Measurements from ENCODE around the gene STXBP6. TPM values are rescaled to one million over a fixed set of nuclear protein-coding genes. Genes with fewer than 3 reads are reported as not detected.

The STXBP6 gene
- total RNA-seq, 1 donor from 2014 or later = 0.63 TPM

GRCh38 chr14:25090256-25090655 lies 40.3 kb upstream of the STXBP6 start:
- no peak for DNase-seq (ENCODE audit: low read depth)
- no peak overlapping the region for H3K4me3 ChIP-seq (ENCODE audit: low read depth, low read length)
- TF ChIP-seq, protein P1, sequence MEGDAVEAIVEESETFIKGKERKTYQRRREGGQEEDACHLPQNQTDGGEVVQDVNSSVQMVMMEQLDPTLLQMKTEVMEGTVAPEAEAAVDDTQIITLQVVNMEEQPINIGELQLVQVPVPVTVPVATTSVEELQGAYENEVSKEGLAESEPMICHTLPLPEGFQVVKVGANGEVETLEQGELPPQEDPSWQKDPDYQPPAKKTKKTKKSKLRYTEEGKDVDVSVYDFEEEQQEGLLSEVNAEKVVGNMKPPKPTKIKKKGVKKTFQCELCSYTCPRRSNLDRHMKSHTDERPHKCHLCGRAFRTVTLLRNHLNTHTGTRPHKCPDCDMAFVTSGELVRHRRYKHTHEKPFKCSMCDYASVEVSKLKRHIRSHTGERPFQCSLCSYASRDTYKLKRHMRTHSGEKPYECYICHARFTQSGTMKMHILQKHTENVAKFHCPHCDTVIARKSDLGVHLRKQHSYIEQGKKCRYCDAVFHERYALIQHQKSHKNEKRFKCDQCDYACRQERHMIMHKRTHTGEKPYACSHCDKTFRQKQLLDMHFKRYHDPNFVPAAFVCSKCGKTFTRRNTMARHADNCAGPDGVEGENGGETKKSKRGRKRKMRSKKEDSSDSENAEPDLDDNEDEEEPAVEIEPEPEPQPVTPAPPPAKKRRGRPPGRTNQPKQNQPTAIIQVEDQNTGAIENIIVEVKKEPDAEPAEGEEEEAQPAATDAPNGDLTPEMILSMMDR (conservative IDR thresholded peaks at IDR 0.05; ENCODE audit: low read depth, low read length) = no peak

DNA sequence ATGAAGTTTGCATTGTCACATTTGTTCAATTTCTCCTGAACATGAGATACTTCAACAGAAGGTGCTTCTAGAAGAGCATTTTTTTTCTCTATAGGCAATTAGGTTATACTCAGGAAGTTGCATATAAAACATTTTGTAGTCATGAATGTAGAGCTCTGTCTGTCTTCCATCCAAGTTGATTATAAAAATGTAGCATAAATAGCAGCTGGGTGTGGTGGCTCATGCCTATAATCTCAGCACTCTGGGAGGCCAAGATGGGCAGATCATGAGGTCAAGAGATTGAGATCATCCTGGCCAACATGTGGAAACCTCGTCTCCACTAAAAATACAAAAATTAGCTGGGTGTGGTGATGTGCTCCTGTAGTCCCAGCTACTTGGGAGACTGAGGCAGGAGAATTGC lies 39.5 kb upstream of the STXBP6 start:
- no peak for DNase-seq (ENCODE audit: low read depth)
- TF ChIP-seq, protein P1 (conservative IDR thresholded peaks at IDR 0.05; ENCODE audit: low read depth, low read length) = no peak
- H3K4me3 ChIP-seq (ENCODE audit: low read depth, low read length) = no peak overlapping the region

- DNase-seq (ENCODE audit: low read depth) = no peak
- TF ChIP-seq, protein P1 (conservative IDR thresholded peaks at IDR 0.05; ENCODE audit: low read depth, low read length) = no peak
- H3K4me3 ChIP-seq (ENCODE audit: low read depth, low read length) = no peak overlapping the region
Observed at GRCh38 chr14:25086821-25087396, 37.0 kb upstream of the STXBP6 start.

- no peak for DNase-seq (ENCODE audit: low read depth)
- TF ChIP-seq, protein P1 (conservative IDR thresholded peaks at IDR 0.05; ENCODE audit: low read depth, low read length) = no peak
- H3K4me3 ChIP-seq (ENCODE audit: low read depth, low read length) = no peak overlapping the region
Observed at GRCh38 chr14:25086081-25086480, 36.1 kb upstream of the STXBP6 start.

GRCh38 chr14:25080682-25081081 lies 30.7 kb upstream of the STXBP6 start:
- H3K4me3 ChIP-seq (ENCODE audit: low read depth, low read length) = no peak overlapping the region
- TF ChIP-seq, protein P1 (conservative IDR thresholded peaks at IDR 0.05; ENCODE audit: low read depth, low read length) = no peak
- no peak for DNase-seq (ENCODE audit: low read depth)

DNA sequence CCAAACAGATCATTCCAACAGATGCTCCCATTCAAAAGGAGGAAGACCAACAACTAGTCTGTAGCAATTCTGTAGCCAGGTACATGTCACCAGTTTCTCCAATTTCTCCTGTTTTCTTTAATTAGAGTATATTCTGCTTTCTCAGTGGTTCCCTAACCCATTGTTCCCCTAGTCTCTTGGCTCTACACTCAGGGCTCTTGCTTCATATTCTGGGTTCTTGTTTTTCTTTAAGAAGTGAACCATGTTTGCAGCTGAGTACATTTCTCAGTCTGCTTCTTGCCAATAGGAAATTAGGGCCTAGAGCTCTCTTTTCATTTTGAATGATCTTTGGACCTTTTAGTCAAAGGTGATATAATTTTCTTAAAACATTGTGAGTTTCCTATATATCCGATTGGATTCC lies 29.4 kb upstream of the STXBP6 start:
- TF ChIP-seq, protein P1 (conservative IDR thresholded peaks at IDR 0.05; ENCODE audit: low read depth, low read length) = no peak
- no peak for DNase-seq (ENCODE audit: low read depth)
- H3K4me3 ChIP-seq (ENCODE audit: low read depth, low read length) = no peak overlapping the region

- TF ChIP-seq, protein P1 (conservative IDR thresholded peaks at IDR 0.05; ENCODE audit: low read depth, low read length) = no peak
- DNase-seq (ENCODE audit: low read depth) = no peak
- H3K4me3 ChIP-seq (ENCODE audit: low read depth, low read length) = no peak overlapping the region
Observed at GRCh38 chr14:25074099-25074685, 24.2 kb upstream of the STXBP6 start.
